Trophoblast cell (in vitro differentiated cells and primary cell): ENCODE data around the gene LIPE.

ENCODE experiments used
- DNase-seq, 2 donors: peaks; one replicate each; pipeline ENCODE4 v3.0.0-alpha.2; 2016
- H2AFZ ChIP-seq: 2 replicates; pipeline ENCODE4 v1.6.1; 2013; ENCODE audit warnings: low read length, moderate library complexity, mild to moderate bottlenecking; ENCODE audit not compliant: insufficient read depth, poor library complexity
- H2AK5ac ChIP-seq: 2 replicates; pipeline ENCODE4 v1.6.1; 2013; ENCODE audit warnings: mild to moderate bottlenecking, low read length
- H2BK120ac ChIP-seq: 2 replicates; pipeline ENCODE4 v1.6.1; 2013; ENCODE audit warnings: low read length, mild to moderate bottlenecking, moderate library complexity; ENCODE audit not compliant: insufficient read depth, poor library complexity
- H2BK12ac ChIP-seq: 2 replicates; pipeline ENCODE4 v1.6.1; 2013; ENCODE audit warnings: mild to moderate bottlenecking, low read length, moderate library complexity
- H2BK5ac ChIP-seq: 2 replicates; pipeline ENCODE4 v1.6.1; 2013; ENCODE audit warnings: low read length, low read depth, moderate library complexity, mild to moderate bottlenecking; ENCODE audit not compliant: poor library complexity
- H3K14ac ChIP-seq: 2 replicates; pipeline ENCODE4 v1.6.1; 2013; ENCODE audit warnings: mild to moderate bottlenecking, low read length
- H3K18ac ChIP-seq: 2 replicates; pipeline ENCODE4 v1.6.1; 2013; ENCODE audit warnings: mild to moderate bottlenecking, low read length
- H3K23ac ChIP-seq: 2 replicates; pipeline ENCODE4 v1.6.1; 2013; ENCODE audit warnings: low read length
- H3K27ac ChIP-seq: 2 replicates; pipeline ENCODE4 v1.5.1; 2013; ENCODE audit warnings: low read depth, mild to moderate bottlenecking, inconsistent platforms, low read length, moderate library complexity
- H3K27me3 ChIP-seq: 2 replicates; pipeline ENCODE4 v1.6.1; 2013; ENCODE audit warnings: inconsistent platforms, mild to moderate bottlenecking, low read length, moderate library complexity; ENCODE audit not compliant: insufficient read depth
- H3K36me3 ChIP-seq, 2 experiments: 1 replicate in 1 of 2; 2 replicates in 1 of 2; pipeline ENCODE4 v1.6.1; 2013; ENCODE audit warnings: low read length in 2 of 2, mild to moderate bottlenecking in 2 of 2, moderate library complexity in 1 of 2; ENCODE audit not compliant: insufficient read depth in 2 of 2, control insufficient read depth in 1 of 2
- H3K4ac ChIP-seq: 2 replicates; pipeline ENCODE4 v1.6.1; 2013; ENCODE audit warnings: low read depth, mild to moderate bottlenecking, low read length, moderate library complexity
- H3K4me1 ChIP-seq, 2 experiments: 1 replicate in 1 of 2; 2 replicates in 1 of 2; pipeline ENCODE4 v1.6.1; 2013; ENCODE audit warnings: low read length in 2 of 2, mild to moderate bottlenecking in 2 of 2, moderate library complexity in 1 of 2; ENCODE audit not compliant: insufficient read depth in 2 of 2, control insufficient read depth in 1 of 2
- H3K4me2 ChIP-seq: 2 replicates; pipeline ENCODE4 v1.6.1; 2013; ENCODE audit warnings: inconsistent platforms, mild to moderate bottlenecking, low read length, moderate library complexity
- H3K4me3 ChIP-seq: 2 replicates; pipeline ENCODE4 v1.5.1; 2013; ENCODE audit warnings: mild to moderate bottlenecking, low read depth, low read length, inconsistent platforms
- H3K79me1 ChIP-seq: one replicate; pipeline ENCODE4 v1.6.1; 2013; ENCODE audit warnings: low read length
- H3K79me2 ChIP-seq: 2 replicates; pipeline ENCODE4 v1.6.1; 2013; ENCODE audit warnings: low read length, mild to moderate bottlenecking; ENCODE audit not compliant: control insufficient read depth, insufficient read depth, poor library complexity
- H3K9ac ChIP-seq: 2 replicates; pipeline ENCODE4 v1.6.1; 2013; ENCODE audit warnings: mild to moderate bottlenecking, low read length
- H3K9me3 ChIP-seq: 2 replicates; pipeline ENCODE4 v1.6.1; 2013; ENCODE audit warnings: low read depth, mild to moderate bottlenecking, control low read depth, inconsistent platforms, low read length; ENCODE audit not compliant: insufficient read depth
- H4K12ac ChIP-seq: 2 replicates; pipeline ENCODE4 v1.6.1; 2013; ENCODE audit warnings: low read depth, mild to moderate bottlenecking, low read length, moderate library complexity
- H4K8ac ChIP-seq: 2 replicates; pipeline ENCODE4 v1.6.1; 2013; ENCODE audit warnings: low read depth, mild to moderate bottlenecking, low read length, moderate library complexity
- H4K91ac ChIP-seq: one replicate; pipeline ENCODE4 v1.6.1; 2013; ENCODE audit warnings: low read depth, mild to moderate bottlenecking, low read length, moderate library complexity
- WGBS: extraction: QIAGEN DNeasy Blood & Tissue Kit; methylation state at CpG from one replicate; pipeline ENCODE4 v1.1.7; 2013; ENCODE audit warnings: missing lambda C conversion rate; ENCODE audit not compliant: insufficient read length, insufficient coverage; ENCODE audit errors: extremely low coverage; 5-methylcytosine and 5-hydroxymethylcytosine counted together

LIPE gene

DNA sequence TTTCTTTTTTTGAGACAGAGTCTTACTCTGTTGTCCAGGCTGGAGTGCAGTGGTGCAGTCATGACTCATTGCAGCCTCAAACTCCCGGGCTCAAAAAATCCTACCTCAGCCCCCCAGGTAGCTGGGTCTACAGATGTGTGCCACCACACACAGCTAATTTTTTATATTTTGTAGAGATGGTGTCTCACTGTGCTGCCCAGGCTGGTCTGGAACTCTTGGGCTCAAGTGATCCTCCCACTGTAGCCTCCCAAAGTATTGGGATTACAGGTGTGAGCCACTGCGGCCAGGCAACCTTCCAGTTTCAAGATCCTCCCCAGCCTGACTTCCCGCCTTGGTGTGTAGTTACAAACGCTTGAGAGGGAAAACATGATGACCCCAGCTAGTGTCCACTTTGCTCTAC is 59.3 kb downstream of the LIPE start:
- no peaks in the 10 kb centered on the region for H3K4me1 ChIP-seq
- H4K12ac ChIP-seq: no peak overlapping the region
- no peak overlapping the region for H3K23ac ChIP-seq
- no peak overlapping the region for H3K4me3 ChIP-seq
- no peak overlapping the region for H4K8ac ChIP-seq
- no peaks in the 10 kb centered on the region for H3K79me1 ChIP-seq
- peaks cover 4% of the 10 kb centered on the region for H3K9me3 ChIP-seq
- H3K27ac ChIP-seq: no peak overlapping the region
- WGBS: no CpG with 5 or more reads among the region's 4 CpGs
- H4K91ac ChIP-seq: no peak overlapping the region
- no peak overlapping the region for H3K9ac ChIP-seq
- H2BK5ac ChIP-seq: no peak overlapping the region
- H3K27me3 ChIP-seq: no peaks in the 10 kb centered on the region
- no peak overlapping the region for H2AK5ac ChIP-seq
- H3K79me2 ChIP-seq: no peaks in the 10 kb centered on the region
- DNase-seq: no peak
- H2BK12ac ChIP-seq: no peak overlapping the region
- no peak overlapping the region for H3K4me2 ChIP-seq
- no peak overlapping the region for H3K14ac ChIP-seq
- H3K36me3 ChIP-seq: peaks cover 11 to 18% of the 10 kb centered on the region in 2 experiments
- H3K4ac ChIP-seq: no peak overlapping the region
- H3K18ac ChIP-seq: no peak overlapping the region
- H2BK120ac ChIP-seq: no peak overlapping the region
- no peak overlapping the region for H2AFZ ChIP-seq

DNA sequence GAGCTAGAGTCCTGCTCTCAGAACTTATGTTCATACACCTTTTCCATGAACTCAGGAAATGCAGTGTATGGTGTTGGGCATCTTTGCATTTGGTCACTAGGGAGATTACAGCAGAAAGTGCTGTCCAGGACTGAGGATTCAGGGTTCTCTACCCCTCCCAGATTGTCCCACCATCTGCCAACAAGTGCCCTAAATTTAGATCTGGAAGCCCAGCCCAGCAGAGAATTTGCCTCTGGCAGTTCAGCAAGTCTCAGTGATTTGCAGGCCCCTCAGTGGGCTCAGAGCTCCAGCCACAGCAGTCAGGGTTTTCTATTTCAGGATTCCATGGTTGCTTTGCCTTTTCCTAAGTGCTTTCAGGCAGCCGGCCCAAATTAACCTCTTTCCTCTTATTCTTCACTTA is 60.5 kb downstream of the LIPE start:
- peaks cover 4% of the 10 kb centered on the region for H3K9me3 ChIP-seq
- peaks cover 16 to 23% of the 10 kb centered on the region in 2 experiments for H3K36me3 ChIP-seq
- H3K27me3 ChIP-seq: no peaks in the 10 kb centered on the region
- no peak overlapping the region for H3K4me2 ChIP-seq
- no CpG with 5 or more reads among the region's 1 CpG for WGBS
- no peak overlapping the region for H4K91ac ChIP-seq
- H2BK12ac ChIP-seq: no peak overlapping the region
- H2BK5ac ChIP-seq: no peak overlapping the region
- H3K27ac ChIP-seq: no peak overlapping the region
- no peak overlapping the region for H3K23ac ChIP-seq
- H3K79me2 ChIP-seq: no peaks in the 10 kb centered on the region
- no peak overlapping the region for H3K4me3 ChIP-seq
- H4K8ac ChIP-seq: no peak overlapping the region
- H3K4me1 ChIP-seq: no peaks in the 10 kb centered on the region
- no peak overlapping the region for H4K12ac ChIP-seq
- H3K79me1 ChIP-seq: no peaks in the 10 kb centered on the region
- no peak overlapping the region for H3K4ac ChIP-seq
- no peak overlapping the region for H2AK5ac ChIP-seq
- no peak overlapping the region for H3K18ac ChIP-seq
- H3K9ac ChIP-seq: no peak overlapping the region
- DNase-seq: no peak
- H3K14ac ChIP-seq: no peak overlapping the region
- H2BK120ac ChIP-seq: no peak overlapping the region
- no peak overlapping the region for H2AFZ ChIP-seq

DNA sequence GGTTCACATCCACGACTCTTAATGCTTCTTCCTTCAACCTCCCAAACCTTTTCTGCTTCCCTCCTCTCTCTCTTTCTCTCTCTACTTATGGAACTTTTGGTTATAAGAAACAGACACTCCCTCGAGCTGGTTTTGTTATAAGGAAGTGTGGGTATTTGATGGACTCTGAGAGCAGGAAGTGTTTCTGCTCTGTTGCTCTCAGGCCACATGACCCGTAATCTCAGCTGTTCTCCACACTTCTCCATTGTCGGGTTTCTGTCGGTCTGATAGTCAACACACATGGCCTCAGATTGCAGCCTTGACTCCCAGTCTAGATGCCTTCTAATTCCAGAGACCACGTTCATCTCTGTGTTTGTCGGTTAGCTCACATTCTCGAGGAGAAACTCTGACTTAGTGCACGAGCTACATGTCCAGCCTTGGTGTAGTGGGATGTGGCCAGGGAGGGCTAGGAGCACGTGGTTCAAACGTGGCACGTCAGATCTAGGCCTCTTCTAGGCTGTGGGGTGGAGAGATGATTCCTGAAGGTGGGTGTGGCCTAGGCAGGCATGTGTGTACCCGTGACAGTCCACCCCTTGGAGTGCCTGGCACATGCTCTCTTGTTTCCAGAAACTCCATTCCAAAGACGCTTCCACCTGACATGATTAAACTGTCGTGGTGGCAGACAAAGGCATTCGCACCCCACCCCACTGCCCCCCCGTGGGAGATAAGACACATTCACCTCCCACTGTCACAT is 63.4 kb downstream of the LIPE start:
- Histone ChIP-seq H3K4me3 (no peak overlapping the region), H3K79me1 (no peaks in the 10 kb centered on the region), H4K12ac (no peak overlapping the region), H3K18ac (no peak overlapping the region), H4K8ac (no peak overlapping the region), H2AK5ac (no peak overlapping the region), H3K36me3 (peaks cover 14 to 17% of the 10 kb centered on the region in 2 experiments), H3K9ac (no peak overlapping the region), H3K14ac (no peak overlapping the region), H3K23ac (no peak overlapping the region), H4K91ac (no peak overlapping the region), H3K4me1 (peaks cover 5 to 6% of the 10 kb centered on the region in 2 experiments), H2BK5ac (no peak overlapping the region), H3K27me3 (no peaks in the 10 kb centered on the region), H3K9me3 (no peaks in the 10 kb centered on the region), H2BK12ac (no peak overlapping the region), H3K27ac (no peak overlapping the region), H3K4me2 (no peak overlapping the region), H2BK120ac (no peak overlapping the region), H3K79me2 (no peaks in the 10 kb centered on the region), H2AFZ (no peak overlapping the region), H3K4ac (no peak overlapping the region)
- WGBS: no CpG with 5 or more reads among the region's 17 CpGs
- no peak for DNase-seq

DNA sequence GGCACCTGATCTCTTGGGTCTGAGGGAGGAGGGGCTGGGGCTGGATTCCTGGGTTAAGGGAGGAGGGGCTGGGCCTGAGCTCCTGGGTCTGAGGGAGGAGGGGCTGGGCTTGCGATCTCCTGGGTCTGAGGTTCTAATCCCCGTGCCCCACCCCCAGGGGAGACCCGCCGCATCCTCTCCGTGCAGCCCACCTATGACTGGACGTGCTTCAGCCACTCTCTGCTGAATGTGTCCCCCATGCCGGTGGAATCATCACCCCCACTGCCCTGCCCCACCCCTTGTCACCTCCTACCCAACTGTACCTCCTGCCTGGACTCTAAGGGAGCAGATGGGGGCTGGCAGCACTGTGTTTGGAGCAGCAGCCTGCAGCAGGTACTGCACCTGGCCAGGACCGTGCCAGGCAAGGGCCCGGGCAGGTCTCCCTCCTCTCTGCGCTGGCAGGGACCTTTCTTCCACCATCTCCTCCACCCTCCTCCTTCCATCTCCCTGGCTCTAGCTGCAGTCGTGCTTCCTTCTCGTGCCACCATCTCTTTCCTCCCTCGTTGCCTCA is 64.2 kb downstream of the LIPE start:
- H4K12ac ChIP-seq: no peak overlapping the region
- no peak overlapping the region for H2AK5ac ChIP-seq
- H2AFZ ChIP-seq: no peak overlapping the region
- H3K18ac ChIP-seq: no peak overlapping the region
- H3K27ac ChIP-seq: no peak overlapping the region
- no CpG with 5 or more reads among the region's 13 CpGs for WGBS
- H3K4me3 ChIP-seq: no peak overlapping the region
- no peak overlapping the region for H2BK5ac ChIP-seq
- no peak overlapping the region for H3K14ac ChIP-seq
- no peaks in the 10 kb centered on the region for H3K27me3 ChIP-seq
- H3K9me3 ChIP-seq: no peaks in the 10 kb centered on the region
- H3K9ac ChIP-seq: no peak overlapping the region
- H3K4me2 ChIP-seq: no peak overlapping the region
- H2BK12ac ChIP-seq: no peak overlapping the region
- H2BK120ac ChIP-seq: no peak overlapping the region
- H3K4me1 ChIP-seq: peaks cover 5 to 6% of the 10 kb centered on the region in 2 experiments
- no peak overlapping the region for H4K91ac ChIP-seq
- no peak overlapping the region for H3K4ac ChIP-seq
- DNase-seq: no peak
- peaks cover 16 to 17% of the 10 kb centered on the region in 2 experiments for H3K36me3 ChIP-seq
- no peak overlapping the region for H3K23ac ChIP-seq
- no peak overlapping the region for H4K8ac ChIP-seq
- H3K79me2 ChIP-seq: no peaks in the 10 kb centered on the region
- H3K79me1 ChIP-seq: no peaks in the 10 kb centered on the region
